Stimulated activated CD8-positive, alpha-beta memory T cell treated with anti-CD3 and anti-CD28 coated beads, Interleukin-4, amount 100 ng/mL, for 4 hours (primary cell): ENCODE results near the gene OR10G8.

ENCODE experiments used
- DNase-seq, 2 donors: peaks; one replicate each; pipeline ENCODE4 v3.0.0-alpha.2; 2020; ENCODE audit warnings: low read depth in 2 of 2, low spot score in 1 of 2

The OR10G8 gene

GRCh38 chr11:124077266-124077665, 50.7 kb downstream of the OR10G8 start:
- no peak for DNase-seq

GRCh38 chr11:124078591-124078990, 52.0 kb downstream of the OR10G8 start:
- no peak for DNase-seq

- DNase-seq: no peak
Measured at GRCh38 chr11:124079631-124080326, 53.2 kb downstream of the OR10G8 start.
